ENCODE data around the gene GLUD1.

DNA sequence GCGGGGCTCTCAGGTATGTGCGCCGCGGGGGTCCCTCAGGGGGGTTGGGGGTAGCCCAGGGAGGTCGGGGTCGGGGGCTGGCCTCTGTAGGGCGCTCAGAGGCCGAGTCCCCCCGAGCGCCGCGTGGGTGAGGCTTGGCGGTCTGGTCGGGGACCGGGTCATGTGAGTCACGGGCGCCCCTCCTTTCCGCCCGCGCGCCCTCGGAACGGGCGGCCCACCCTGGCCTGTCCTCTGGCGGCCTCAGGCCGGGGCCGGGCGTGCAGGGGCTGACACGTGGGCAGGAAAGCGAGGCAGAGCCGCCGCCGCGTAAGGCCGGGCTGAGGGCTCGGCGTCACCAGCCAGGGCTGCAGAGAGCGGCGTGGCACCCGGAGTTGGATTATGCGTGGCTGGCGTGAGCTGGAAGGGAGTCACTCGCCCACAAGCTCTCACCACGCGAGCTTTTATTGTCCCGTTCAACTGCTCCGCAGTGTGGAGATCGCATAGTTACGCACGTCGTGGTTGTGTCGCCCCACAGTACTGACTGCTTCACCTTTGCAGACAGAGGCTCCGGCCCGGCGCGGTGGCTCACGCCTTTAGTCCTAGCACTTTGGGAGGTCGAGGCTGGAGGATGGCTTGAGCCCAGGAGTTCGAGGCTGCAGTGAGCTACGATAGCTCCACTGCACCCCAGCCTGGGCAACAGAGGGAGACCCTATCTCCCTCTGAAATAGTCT, 748 bp upstream of the GLUD1 start:
- TF ChIP-seq CTCF (IDR thresholded peaks at IDR 0.05) (no peak), POLR2A (IDR thresholded peaks at IDR 0.05) (no peak)

Measured in testis (tissue), 2 donors.